SK-N-SH treated with all-trans-retinoic acid at 6 μM for 48 hours (cell line): Measurements from ENCODE around the gene SCYL3.

Source experiments
- ATAC-seq: fragments of 200-7000 bp; cut with Tn5 transposase; 3 replicates; pipeline ENCODE4 v1.9.1; 2020; ENCODE audit warnings: mild to moderate bottlenecking, moderate library complexity
- ARNTL ChIP-seq: fragments of 450-650 bp; formaldehyde crosslinking; IDR thresholded peaks from 2 replicates; pipeline ENCODE4 v1.5.0; 2020; ENCODE audit warnings: low read depth, mild to moderate bottlenecking, moderate library complexity, borderline replicate concordance
- CREB5 ChIP-seq: fragments of 250-450 bp; sonication (Bioruptor Pico); IDR thresholded peaks from 2 replicates; pipeline ENCODE4 v1.5.1; 2020; ENCODE audit warnings: low read depth, mild to moderate bottlenecking, moderate library complexity
- CSDC2 ChIP-seq: fragments of 250-450 bp; sonication (Bioruptor Pico); IDR thresholded peaks from 2 replicates; pipeline ENCODE4 v1.5.0; 2020; ENCODE audit warnings: mild to moderate bottlenecking, moderate library complexity
- CSRNP3 ChIP-seq: fragments of 250-450 bp; sonication (Bioruptor Pico); IDR thresholded peaks from 2 replicates; pipeline ENCODE4 v1.5.1; 2021; ENCODE audit warnings: mild to moderate bottlenecking, moderate library complexity
- ESRRG ChIP-seq: fragments of 250-450 bp; sonication (Bioruptor Pico); IDR thresholded peaks from 2 replicates; pipeline ENCODE4 v1.6.1; 2021; ENCODE audit warnings: mild to moderate bottlenecking
- GLIS3 ChIP-seq: fragments of 250-450 bp; sonication (Bioruptor Pico); IDR thresholded peaks from 2 replicates; pipeline ENCODE4 v1.5.0; 2020; ENCODE audit warnings: mild to moderate bottlenecking, moderate library complexity
- OSR1 ChIP-seq: fragments of 250-450 bp; sonication (Bioruptor Pico); IDR thresholded peaks from 2 replicates; pipeline ENCODE4 v1.8.0; 2022; ENCODE audit warnings: moderate library complexity, mild to moderate bottlenecking, inconsistent platforms
- POU6F1 ChIP-seq: fragments of 250-450 bp; sonication (Bioruptor Pico); IDR thresholded peaks from 2 replicates; pipeline ENCODE4 v1.8.0; 2021; ENCODE audit warnings: low read depth, mild to moderate bottlenecking, moderate library complexity, borderline replicate concordance
- PPARA ChIP-seq: fragments of 250-450 bp; sonication (Bioruptor Pico); IDR thresholded peaks from 2 replicates; pipeline ENCODE4 v1.5.0; 2020; ENCODE audit warnings: mild to moderate bottlenecking, borderline replicate concordance
- RARB ChIP-seq: fragments of 250-450 bp; sonication (Bioruptor Pico); IDR thresholded peaks from 2 replicates; pipeline ENCODE4 v1.8.0; 2021; ENCODE audit warnings: mild to moderate bottlenecking, moderate library complexity
- SNAI2 ChIP-seq: fragments of 250-450 bp; sonication (Bioruptor Pico); IDR thresholded peaks from 2 replicates; pipeline ENCODE4 v1.5.0; 2020; ENCODE audit warnings: mild to moderate bottlenecking, moderate library complexity
- TSHZ2 ChIP-seq: fragments of 250-450 bp; sonication (Bioruptor Pico); IDR thresholded peaks from 2 replicates; pipeline ENCODE4 v1.5.0; 2020; ENCODE audit warnings: mild to moderate bottlenecking, moderate library complexity
- ZC3H10 ChIP-seq: fragments of 250-450 bp; sonication (Bioruptor Pico); IDR thresholded peaks from 2 replicates; pipeline ENCODE4 v1.5.1; 2021; ENCODE audit warnings: mild to moderate bottlenecking, moderate library complexity
- ZFP3 ChIP-seq: fragments of 250-450 bp; sonication (Bioruptor Pico); IDR thresholded peaks from 2 replicates; pipeline ENCODE4 v1.5.0; 2020; ENCODE audit warnings: mild to moderate bottlenecking, moderate library complexity
- ZNF565 ChIP-seq: fragments of 450-650 bp; formaldehyde crosslinking; conservative IDR thresholded peaks from 2 replicates; pipeline ENCODE4 v1.5.0; 2020; ENCODE audit warnings: low read depth, mild to moderate bottlenecking, moderate library complexity
- ZNF70 ChIP-seq: fragments of 450-650 bp; formaldehyde crosslinking; IDR thresholded peaks from 2 replicates; pipeline ENCODE4 v1.5.0; 2020; ENCODE audit warnings: mild to moderate bottlenecking, moderate library complexity
- ZNF8 ChIP-seq: fragments of 450-650 bp; formaldehyde crosslinking; IDR thresholded peaks from 2 replicates; pipeline ENCODE4 v1.5.0; 2020; ENCODE audit warnings: mild to moderate bottlenecking, moderate library complexity
- TF ChIP-seq, protein P1 (sequence below): fragments of 250-450 bp; sonication (Bioruptor Pico); IDR thresholded peaks from 2 replicates; pipeline ENCODE4 v1.8.0; 2020; ENCODE audit warnings: mild to moderate bottlenecking, moderate library complexity, borderline replicate concordance

SCYL3 gene

GRCh38 chr1:169914531-169914930 is 20.8 kb upstream of the SCYL3 start:
- peak; percentile 78 for ATAC-seq
- no peak for TF ChIP-seq CSRNP3
- no peak for TF ChIP-seq ZC3H10 (CRISPR knock-in tag)
- TF ChIP-seq ESRRG (CRISPR knock-in tag), result no peak

DNA sequence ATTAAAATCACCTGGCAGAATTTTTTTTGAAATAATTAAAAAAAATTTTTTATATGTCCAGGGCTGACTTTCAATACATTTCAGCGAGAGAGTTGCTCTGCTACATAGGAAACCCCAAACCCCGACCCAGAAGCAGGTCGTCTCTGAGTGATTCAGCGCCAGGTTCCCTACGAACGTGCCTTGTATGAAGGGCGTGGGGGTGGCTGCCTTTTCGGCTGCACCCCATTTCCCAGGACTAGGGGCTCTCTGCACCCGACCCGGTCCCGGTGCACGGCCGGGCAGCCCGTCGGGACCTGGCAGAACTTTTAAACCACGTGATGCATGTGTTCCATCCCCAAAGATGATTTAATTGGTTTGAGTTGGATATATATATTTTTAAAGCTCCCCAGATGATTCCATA is 15.8 kb upstream of the SCYL3 start:
- no peak for ATAC-seq
- TF ChIP-seq ZNF565 (CRISPR knock-in tag), result no peak
- TF ChIP-seq TSHZ2 (CRISPR knock-in tag), result no peak
- TF ChIP-seq ESRRG (CRISPR knock-in tag), result no peak
- TF ChIP-seq POU6F1 (CRISPR knock-in tag), result no peak

DNA sequence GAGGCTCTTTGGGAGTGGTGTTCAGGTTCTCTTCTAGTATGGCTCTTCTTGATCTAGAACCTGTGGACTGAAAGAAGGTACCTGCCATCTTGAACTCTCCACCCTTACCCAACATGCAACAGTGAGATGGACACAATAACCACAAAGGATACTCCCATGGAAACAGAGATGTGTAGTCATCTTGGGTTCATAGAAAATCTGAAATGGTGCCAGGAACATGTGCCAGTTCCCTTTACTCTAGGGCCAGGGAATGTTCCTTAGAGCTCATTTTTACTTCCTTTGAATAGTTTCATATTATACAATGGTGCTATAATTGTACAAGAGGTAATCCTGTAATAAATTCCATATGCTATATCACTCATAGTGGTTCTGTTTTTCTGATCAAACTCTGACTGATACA is 13.2 kb upstream of the SCYL3 start:
- peak; percentile 73 for ATAC-seq
- no peak for TF ChIP-seq OSR1 (CRISPR knock-in tag)
- TF ChIP-seq SNAI2 (CRISPR knock-in tag), result no peak
- TF ChIP-seq ZNF70 (CRISPR knock-in tag), result no peak
- no peak for TF ChIP-seq CREB5 (CRISPR knock-in tag)
- TF ChIP-seq, protein P1, sequence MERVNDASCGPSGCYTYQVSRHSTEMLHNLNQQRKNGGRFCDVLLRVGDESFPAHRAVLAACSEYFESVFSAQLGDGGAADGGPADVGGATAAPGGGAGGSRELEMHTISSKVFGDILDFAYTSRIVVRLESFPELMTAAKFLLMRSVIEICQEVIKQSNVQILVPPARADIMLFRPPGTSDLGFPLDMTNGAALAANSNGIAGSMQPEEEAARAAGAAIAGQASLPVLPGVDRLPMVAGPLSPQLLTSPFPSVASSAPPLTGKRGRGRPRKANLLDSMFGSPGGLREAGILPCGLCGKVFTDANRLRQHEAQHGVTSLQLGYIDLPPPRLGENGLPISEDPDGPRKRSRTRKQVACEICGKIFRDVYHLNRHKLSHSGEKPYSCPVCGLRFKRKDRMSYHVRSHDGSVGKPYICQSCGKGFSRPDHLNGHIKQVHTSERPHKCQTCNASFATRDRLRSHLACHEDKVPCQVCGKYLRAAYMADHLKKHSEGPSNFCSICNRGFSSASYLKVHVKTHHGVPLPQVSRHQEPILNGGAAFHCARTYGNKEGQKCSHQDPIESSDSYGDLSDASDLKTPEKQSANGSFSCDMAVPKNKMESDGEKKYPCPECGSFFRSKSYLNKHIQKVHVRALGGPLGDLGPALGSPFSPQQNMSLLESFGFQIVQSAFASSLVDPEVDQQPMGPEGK, result no peak
- no peak for TF ChIP-seq ARNTL
- TF ChIP-seq ZFP3 (CRISPR knock-in tag), result no peak
- no peak for TF ChIP-seq ZNF8 (CRISPR knock-in tag)
- TF ChIP-seq CSDC2, result no peak
- TF ChIP-seq PPARA, result no peak
- no peak for TF ChIP-seq POU6F1 (CRISPR knock-in tag)

GRCh38 chr1:169904834-169905233 is 11.1 kb upstream of the SCYL3 start:
- ATAC-seq, result no peak
- TF ChIP-seq RARB (CRISPR knock-in tag) (no peak), TSHZ2 (CRISPR knock-in tag) (no peak), ZNF70 (CRISPR knock-in tag) (no peak), GLIS3 (CRISPR knock-in tag) (no peak), SNAI2 (CRISPR knock-in tag) (no peak), CSRNP3 (no peak), ARNTL (no peak), ZFP3 (CRISPR knock-in tag) (no peak), ESRRG (CRISPR knock-in tag) (no peak)
- TF ChIP-seq, protein P1, result no peak
